Measurements from ENCODE around the gene RAPH1. TPM values are rescaled to one million over a fixed set of nuclear protein-coding genes. Genes with fewer than 3 reads are reported as not detected.
"Not testable (repeated sequence)": the region's sequence is repeated elsewhere in the genome, so short reads cannot be mapped to it uniquely, and the experiment has no call there.

RAPH1 gene
- total and polyA plus RNA-seq, 4 donors = 3.7 to 74.2 (median 34.2) TPM

- H3K27me3 ChIP-seq (ENCODE audit: control insufficient read depth in 1 of 2, insufficient read depth in 2 of 2, low read length in 1 of 2) = no peaks in the 10 kb centered on the region
- ATAC-seq (ENCODE audit: low FRiP score) (no peak), DNase-seq (no peak)
- no peak overlapping the region for H3K27ac ChIP-seq (ENCODE audit: low read depth in 1 of 2, low read length in 2 of 2)
- 83 to 89% methylated on average over 2 of the region's 2 CpGs for WGBS, 2 donors
- intact Hi-C loops (cut with DNase I) = no loop called here
- no peaks in the 10 kb centered on the region for H3K9me3 ChIP-seq (ENCODE audit: control insufficient read depth, low read length)
- no peak overlapping the region for H3K4me3 ChIP-seq (ENCODE audit: low read length in 2 of 2)
- no peaks in the 10 kb centered on the region for H3K4me1 ChIP-seq (ENCODE audit: control insufficient read depth in 1 of 2, insufficient read depth in 2 of 2, low read length in 2 of 2)
- H3K36me3 ChIP-seq (ENCODE audit: control insufficient read depth in 1 of 2, insufficient read depth in 2 of 2, low read length in 1 of 2) = peaks cover 0 to 6% of the 10 kb centered on the region in 2 donors
Measured at GRCh38 chr2:203395858-203396257, 139.2 kb downstream of the RAPH1 start.

- Histone ChIP-seq H3K4me3 (ENCODE audit: low read length in 2 of 2) (no peak overlapping the region), H3K36me3 (ENCODE audit: control insufficient read depth in 1 of 2, insufficient read depth in 2 of 2, low read length in 1 of 2) (peaks cover 0 to 6% of the 10 kb centered on the region in 2 donors), H3K27ac (ENCODE audit: low read depth in 1 of 2, low read length in 2 of 2) (no peak overlapping the region), H3K4me1 (ENCODE audit: control insufficient read depth in 1 of 2, insufficient read depth in 2 of 2, low read length in 2 of 2) (no peaks in the 10 kb centered on the region), H3K9me3 (ENCODE audit: control insufficient read depth, low read length) (no peaks in the 10 kb centered on the region), H3K27me3 (ENCODE audit: control insufficient read depth in 1 of 2, insufficient read depth in 2 of 2, low read length in 1 of 2) (no peaks in the 10 kb centered on the region)
- no peak for DNase-seq
- intact Hi-C loops (cut with DNase I) = no loop called here
- 94 to 96% methylated on average over 9 of the region's 9 CpGs for WGBS, 2 donors
- no peak for ATAC-seq (ENCODE audit: low FRiP score)
Measured at GRCh38 chr2:203394519-203395227, 140.4 kb downstream of the RAPH1 start.

DNA sequence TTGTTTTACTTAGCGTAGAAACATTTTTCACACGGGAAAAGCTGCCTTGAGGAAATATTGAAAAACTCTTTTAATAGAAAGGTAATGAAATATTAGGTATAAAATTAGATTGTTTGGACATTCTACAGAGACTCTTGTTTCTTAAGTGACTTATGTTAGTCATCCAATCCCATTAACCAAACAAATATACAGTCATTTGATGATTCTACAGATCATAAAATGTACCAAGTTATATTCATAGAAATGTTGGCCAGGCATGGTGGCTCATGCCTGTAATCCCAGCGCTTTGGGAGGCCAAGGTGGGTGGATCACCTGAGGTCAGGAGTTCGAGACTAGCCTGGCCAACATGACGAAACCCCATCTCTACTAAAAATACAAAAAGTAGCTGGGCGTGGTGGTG lies 146.9 kb downstream of the RAPH1 start:
- ATAC-seq (ENCODE audit: low FRiP score); DNase-seq; H3K27me3 ChIP-seq (ENCODE audit: control insufficient read depth in 1 of 2, insufficient read depth in 2 of 2, low read length in 1 of 2); H3K4me3 ChIP-seq (ENCODE audit: low read length in 2 of 2); H3K36me3 ChIP-seq (ENCODE audit: control insufficient read depth in 1 of 2, insufficient read depth in 2 of 2, low read length in 1 of 2); H3K27ac ChIP-seq (ENCODE audit: low read depth in 1 of 2, low read length in 2 of 2); H3K9me3 ChIP-seq (ENCODE audit: control insufficient read depth, low read length); intact Hi-C loops (cut with DNase I); H3K4me1 ChIP-seq (ENCODE audit: control insufficient read depth in 1 of 2, insufficient read depth in 2 of 2, low read length in 2 of 2): not testable (repeated sequence)
- WGBS, 2 donors = 82 to 93% methylated on average over 6 of the region's 6 CpGs

DNA sequence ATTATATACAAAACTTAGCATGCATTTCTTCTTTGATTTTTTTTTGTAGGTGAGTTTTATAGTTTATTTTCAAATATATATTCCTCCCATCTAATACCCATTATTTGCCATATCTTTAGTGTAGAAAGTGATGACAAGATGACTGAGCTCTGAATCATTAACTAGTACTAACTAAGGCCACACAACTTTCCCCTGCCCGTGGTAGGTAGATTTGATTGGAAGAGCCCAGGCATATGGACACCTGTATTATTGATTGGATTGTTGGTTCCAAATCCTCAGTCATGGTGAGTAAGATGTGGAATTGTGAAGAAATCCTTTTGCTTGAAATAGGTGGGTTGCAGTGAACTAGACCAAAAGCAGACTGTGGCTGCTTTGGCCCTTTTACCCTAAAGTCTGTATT lies 152.1 kb downstream of the RAPH1 start:
- Histone ChIP-seq H3K27me3 (ENCODE audit: control insufficient read depth in 1 of 2, insufficient read depth in 2 of 2, low read length in 1 of 2) (no peaks in the 10 kb centered on the region), H3K9me3 (ENCODE audit: control insufficient read depth, low read length) (no peaks in the 10 kb centered on the region), H3K4me1 (ENCODE audit: control insufficient read depth in 1 of 2, insufficient read depth in 2 of 2, low read length in 2 of 2) (no peaks in the 10 kb centered on the region), H3K27ac (ENCODE audit: low read depth in 1 of 2, low read length in 2 of 2) (no peak overlapping the region), H3K4me3 (ENCODE audit: low read length in 2 of 2) (no peak overlapping the region), H3K36me3 (ENCODE audit: control insufficient read depth in 1 of 2, insufficient read depth in 2 of 2, low read length in 1 of 2) (no peaks in the 10 kb centered on the region)
- ATAC-seq (ENCODE audit: low FRiP score) (no peak), DNase-seq (no peak)
- WGBS, 2 donors = 85 to 86% methylated on average over 1 of the region's 1 CpG
- intact Hi-C loops (cut with DNase I) = no loop called here

- WGBS, 2 donors = 96 to 100% methylated on average over 3 of the region's 3 CpGs
- Histone ChIP-seq H3K36me3 (ENCODE audit: control insufficient read depth in 1 of 2, insufficient read depth in 2 of 2, low read length in 1 of 2) (no peaks in the 10 kb centered on the region), H3K27me3 (ENCODE audit: control insufficient read depth in 1 of 2, insufficient read depth in 2 of 2, low read length in 1 of 2) (no peaks in the 10 kb centered on the region), H3K4me3 (ENCODE audit: low read length in 2 of 2) (no peak overlapping the region), H3K9me3 (ENCODE audit: control insufficient read depth, low read length) (no peaks in the 10 kb centered on the region), H3K4me1 (ENCODE audit: control insufficient read depth in 1 of 2, insufficient read depth in 2 of 2, low read length in 2 of 2) (no peaks in the 10 kb centered on the region), H3K27ac (ENCODE audit: low read depth in 1 of 2, low read length in 2 of 2) (no peak overlapping the region)
- DNase-seq (no peak), ATAC-seq (ENCODE audit: low FRiP score) (no peak)
- intact Hi-C loops (cut with DNase I) = no loop called here
Measured at GRCh38 chr2:203379156-203379555, 155.9 kb downstream of the RAPH1 start.

- Histone ChIP-seq H3K27me3 (ENCODE audit: control insufficient read depth in 1 of 2, insufficient read depth in 2 of 2, low read length in 1 of 2) (no peaks in the 10 kb centered on the region), H3K4me3 (ENCODE audit: low read length in 2 of 2) (no peak overlapping the region), H3K9me3 (ENCODE audit: control insufficient read depth, low read length) (no peaks in the 10 kb centered on the region), H3K27ac (ENCODE audit: low read depth in 1 of 2, low read length in 2 of 2) (no peak overlapping the region), H3K4me1 (ENCODE audit: control insufficient read depth in 1 of 2, insufficient read depth in 2 of 2, low read length in 2 of 2) (no peaks in the 10 kb centered on the region), H3K36me3 (ENCODE audit: control insufficient read depth in 1 of 2, insufficient read depth in 2 of 2, low read length in 1 of 2) (no peaks in the 10 kb centered on the region)
- intact Hi-C loops (cut with DNase I) = no loop called here
- ATAC-seq (ENCODE audit: low FRiP score) = no peak
- DNase-seq = no peak
Measured at GRCh38 chr2:203376173-203376572, 158.9 kb downstream of the RAPH1 start.

DNA sequence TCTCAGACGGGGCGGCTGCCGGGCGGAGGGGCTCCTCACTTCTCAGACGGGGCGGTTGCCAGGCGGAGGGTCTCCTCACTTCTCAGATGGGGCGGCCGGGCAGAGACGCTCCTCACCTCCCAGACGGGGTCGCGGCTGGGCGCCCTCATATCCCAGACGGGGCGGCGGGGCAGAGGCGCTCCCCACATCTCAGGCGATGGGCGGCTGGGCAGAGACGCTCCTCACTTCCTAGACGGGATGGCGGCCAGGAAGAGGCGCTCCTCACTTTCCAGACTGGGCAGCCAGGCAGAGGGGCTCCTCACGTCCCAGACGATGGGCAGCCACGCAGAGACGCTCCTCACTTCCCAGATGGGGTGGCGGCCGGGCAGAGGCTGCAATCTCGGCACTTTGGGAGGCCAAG lies 162.4 kb downstream of the RAPH1 start:
- H3K36me3 ChIP-seq (ENCODE audit: control insufficient read depth in 1 of 2, insufficient read depth in 2 of 2, low read length in 1 of 2); ATAC-seq (ENCODE audit: low FRiP score); DNase-seq; H3K9me3 ChIP-seq (ENCODE audit: control insufficient read depth, low read length); H3K27me3 ChIP-seq (ENCODE audit: control insufficient read depth in 1 of 2, insufficient read depth in 2 of 2, low read length in 1 of 2); H3K4me1 ChIP-seq (ENCODE audit: control insufficient read depth in 1 of 2, insufficient read depth in 2 of 2, low read length in 2 of 2); intact Hi-C loops (cut with DNase I); H3K4me3 ChIP-seq (ENCODE audit: low read length in 2 of 2); H3K27ac ChIP-seq (ENCODE audit: low read depth in 1 of 2, low read length in 2 of 2): not testable (repeated sequence)
- whole genome bisulfite sequencing, 2 donors = 93 to 97% methylated on average over 10 to 28 of the region's 31 CpGs

DNA sequence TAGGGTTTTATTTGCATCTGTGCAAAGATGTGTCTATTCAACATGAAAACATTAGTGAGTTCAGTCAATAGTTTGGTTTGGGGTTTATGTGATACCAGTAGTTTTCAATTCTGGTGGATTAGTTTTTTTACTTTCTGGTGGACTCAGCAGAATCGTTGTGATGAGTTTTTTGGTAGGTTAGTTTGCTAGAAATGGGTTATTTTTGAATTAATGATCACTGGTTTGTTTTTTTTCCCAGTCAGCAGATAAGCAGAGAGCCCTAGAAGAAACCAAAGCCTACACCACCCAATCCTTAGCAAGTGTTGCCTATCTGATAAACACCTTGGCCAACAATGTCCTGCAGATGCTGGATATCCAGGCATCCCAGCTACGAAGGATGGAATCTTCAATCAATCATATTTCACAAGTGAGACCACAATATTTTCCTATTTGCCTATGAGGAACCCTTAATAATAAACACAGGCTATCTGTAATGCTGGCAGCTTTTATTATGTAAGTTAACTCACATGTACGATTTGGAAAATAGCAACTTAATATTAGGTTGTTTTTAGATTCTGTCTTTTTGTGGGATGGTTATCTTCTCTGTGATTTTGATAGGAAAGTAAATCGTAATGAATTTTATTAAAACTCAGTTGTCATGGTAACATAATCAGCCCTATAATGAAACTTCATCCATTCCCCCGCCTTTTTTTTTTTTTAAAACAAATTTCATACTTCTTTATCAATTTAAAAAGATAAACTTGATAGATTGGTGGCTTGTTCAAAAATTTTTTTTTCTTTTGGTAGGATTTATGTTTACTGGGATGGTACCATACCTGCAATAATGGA lies 168.2 kb downstream of the RAPH1 start:
- no peaks in the 10 kb centered on the region for H3K36me3 ChIP-seq (ENCODE audit: control insufficient read depth in 1 of 2, insufficient read depth in 2 of 2, low read length in 1 of 2)
- no peak overlapping the region for H3K4me3 ChIP-seq (ENCODE audit: low read length in 2 of 2)
- H3K27ac ChIP-seq (ENCODE audit: low read depth in 1 of 2, low read length in 2 of 2) = no peak overlapping the region
- ATAC-seq (ENCODE audit: low FRiP score) = no peak
- no peaks in the 10 kb centered on the region for H3K9me3 ChIP-seq (ENCODE audit: control insufficient read depth, low read length)
- intact Hi-C loops (cut with DNase I) = no loop called here
- H3K4me1 ChIP-seq (ENCODE audit: control insufficient read depth in 1 of 2, insufficient read depth in 2 of 2, low read length in 2 of 2) = peaks cover 0 to 3% of the 10 kb centered on the region in 2 donors
- H3K27me3 ChIP-seq (ENCODE audit: control insufficient read depth in 1 of 2, insufficient read depth in 2 of 2, low read length in 1 of 2) = no peaks in the 10 kb centered on the region
- WGBS, 2 donors = 87 to 90% methylated on average over 5 of the region's 5 CpGs
- no peak for DNase-seq

GRCh38 chr2:203361922-203362321 lies 173.2 kb downstream of the RAPH1 start:
- DNase-seq = no peak
- Histone ChIP-seq H3K4me1 (ENCODE audit: control insufficient read depth in 1 of 2, insufficient read depth in 2 of 2, low read length in 2 of 2) (peaks cover 0 to 3% of the 10 kb centered on the region in 2 donors), H3K4me3 (ENCODE audit: low read length in 2 of 2) (no peak overlapping the region), H3K27me3 (ENCODE audit: control insufficient read depth in 1 of 2, insufficient read depth in 2 of 2, low read length in 1 of 2) (no peaks in the 10 kb centered on the region), H3K27ac (ENCODE audit: low read depth in 1 of 2, low read length in 2 of 2) (no peak overlapping the region), H3K9me3 (ENCODE audit: control insufficient read depth, low read length) (no peaks in the 10 kb centered on the region), H3K36me3 (ENCODE audit: control insufficient read depth in 1 of 2, insufficient read depth in 2 of 2, low read length in 1 of 2) (no peaks in the 10 kb centered on the region)
- intact Hi-C loops (cut with DNase I) = no loop called here
- ATAC-seq (ENCODE audit: low FRiP score) = no peak
